ENCODE data around the gene C17orf58.

- TF ChIP-seq CTCF (IDR thresholded peaks at IDR 0.05): no peak
- no peak for TF ChIP-seq EZH2 (IDR thresholded peaks at IDR 0.05)
- no peak for TF ChIP-seq EZH2phosphoT487 (IDR thresholded peaks at IDR 0.05)
Measured at GRCh38 chr17:67990909-67991308, 5.4 kb downstream of the C17orf58 start.
